ENCODE data around the gene MYZAP.
"Not testable (repeated sequence)": the region's sequence is repeated elsewhere in the genome, so short reads cannot be mapped to it uniquely, and the experiment has no call there.

The MYZAP gene

GRCh38 chr15:57595011-57595866, 3.5 kb downstream of the MYZAP start:
- DNase-seq, result no peak

- no peak for DNase-seq
These were observed 4.7 kb downstream of the MYZAP start for GRCh38 chr15:57596301-57596855.

- DNase-seq, result no peak
These were observed 5.3 kb downstream of the MYZAP start for GRCh38 chr15:57596978-57597377.

GRCh38 chr15:57597431-57597830, 5.7 kb downstream of the MYZAP start:
- no peak for DNase-seq

- DNase-seq, result no peak
These were observed 6.6 kb downstream of the MYZAP start for GRCh38 chr15:57598346-57598745.

- DNase-seq, result no peak
These were observed 7.6 kb downstream of the MYZAP start for GRCh38 chr15:57599296-57599810.

GRCh38 chr15:57600197-57600596, 8.5 kb downstream of the MYZAP start:
- no peak for DNase-seq

- no peak for DNase-seq
These were observed 12.8 kb downstream of the MYZAP start for GRCh38 chr15:57604507-57604906.

- no peak for DNase-seq
These were observed 13.8 kb downstream of the MYZAP start for GRCh38 chr15:57605491-57605890.

- no peak for DNase-seq
These were observed 14.3 kb downstream of the MYZAP start for GRCh38 chr15:57606048-57606447.

GRCh38 chr15:57606816-57607215, 15.1 kb downstream of the MYZAP start:
- DNase-seq, result no peak

- no peak for DNase-seq
These were observed 15.9 kb downstream of the MYZAP start for GRCh38 chr15:57607570-57608000.

- DNase-seq, result no peak
These were observed 18.3 kb downstream of the MYZAP start for GRCh38 chr15:57609805-57610529.

- peak; percentile 1 for DNase-seq
These were observed 19.4 kb downstream of the MYZAP start for GRCh38 chr15:57611123-57611522.

- DNase-seq, result peak; percentile 36
These were observed 20.2 kb downstream of the MYZAP start for GRCh38 chr15:57611938-57612337.

- DNase-seq, result no peak
These were observed 22.5 kb downstream of the MYZAP start for GRCh38 chr15:57614241-57614640.

GRCh38 chr15:57615951-57616496, 24.3 kb downstream of the MYZAP start:
- DNase-seq, result not testable (repeated sequence)

GRCh38 chr15:57618325-57618724, 26.6 kb downstream of the MYZAP start:
- no peak for DNase-seq

GRCh38 chr15:57619746-57620145, 28.0 kb downstream of the MYZAP start:
- no peak for DNase-seq

GRCh38 chr15:57624730-57625129, 33.0 kb downstream of the MYZAP start:
- DNase-seq, result no peak

- no peak for DNase-seq
These were observed 34.2 kb downstream of the MYZAP start for GRCh38 chr15:57625703-57626448.

- no peak for DNase-seq
These were observed 35.2 kb downstream of the MYZAP start for GRCh38 chr15:57626713-57627440.

Data from right forelimb (tissue), 1 donor.